Mesendoderm (in vitro differentiated cells): ENCODE data around the gene ASXL1.

Experiments used
- DNase-seq: peaks from one replicate; pipeline ENCODE4 v3.0.0; 2013
- H2AK5ac ChIP-seq: 2 replicates; pipeline ENCODE4 v1.6.1; 2013; ENCODE audit warnings: low read length, inconsistent platforms
- H2BK120ac ChIP-seq: 2 replicates; pipeline ENCODE4 v1.6.1; 2013; ENCODE audit warnings: low read depth, mild to moderate bottlenecking, low read length, moderate library complexity, mixed read lengths
- H2BK15ac ChIP-seq: replicated peaks from 2 replicates; pipeline ENCODE4 v1.6.1; 2013; ENCODE audit warnings: low read depth, mild to moderate bottlenecking, moderate library complexity
- H2BK5ac ChIP-seq: 2 replicates; pipeline ENCODE4 v1.6.1; 2013; ENCODE audit warnings: low read length, inconsistent platforms
- H3K18ac ChIP-seq: 2 replicates; pipeline ENCODE4 v1.6.1; 2013; ENCODE audit warnings: mild to moderate bottlenecking, low read length, mixed read lengths
- H3K23ac ChIP-seq: one replicate; pipeline ENCODE4 v1.6.1; 2013; ENCODE audit warnings: low read length
- H3K27ac ChIP-seq: 2 replicates; pipeline ENCODE4 v1.5.1; 2013; ENCODE audit warnings: low read depth, mild to moderate bottlenecking, inconsistent platforms, low read length, moderate library complexity
- H3K27me3 ChIP-seq: 2 replicates; pipeline ENCODE4 v1.6.1; 2013; ENCODE audit warnings: low read length, control low read depth, mild to moderate bottlenecking, inconsistent platforms; ENCODE audit not compliant: insufficient read depth, poor library complexity
- H3K36me3 ChIP-seq: 2 replicates; pipeline ENCODE4 v1.6.1; 2013; ENCODE audit warnings: low read length, inconsistent platforms; ENCODE audit not compliant: control insufficient read depth, insufficient read depth
- H3K4ac ChIP-seq: one replicate; pipeline ENCODE4 v1.6.1; 2013; ENCODE audit warnings: low read depth, mild to moderate bottlenecking, low read length, moderate library complexity
- H3K4me1 ChIP-seq: 2 replicates; pipeline ENCODE4 v1.6.1; 2013; ENCODE audit warnings: low read depth, low read length, inconsistent platforms; ENCODE audit not compliant: control insufficient read depth
- H3K4me2 ChIP-seq: 2 replicates; pipeline ENCODE4 v1.6.1; 2013; ENCODE audit warnings: low read length
- H3K4me3 ChIP-seq: 2 replicates; pipeline ENCODE4 v1.5.1; 2013; ENCODE audit warnings: mild to moderate bottlenecking, low read length
- H3K56ac ChIP-seq: one replicate; pipeline ENCODE4 v1.6.1; 2013; ENCODE audit warnings: low read length
- H3K79me1 ChIP-seq: 2 replicates; pipeline ENCODE4 v1.6.1; 2013; ENCODE audit warnings: low read length, inconsistent platforms
- H3K79me2 ChIP-seq: 2 replicates; pipeline ENCODE4 v1.6.1; 2013; ENCODE audit warnings: mild to moderate bottlenecking, low read length; ENCODE audit not compliant: control insufficient read depth, insufficient read depth
- H3K9ac ChIP-seq: 2 replicates; pipeline ENCODE4 v1.6.1; 2013; ENCODE audit warnings: low read length, inconsistent platforms
- H4K5ac ChIP-seq: one replicate; pipeline ENCODE4 v1.6.1; 2013; ENCODE audit warnings: low read length
- H4K8ac ChIP-seq: one replicate; pipeline ENCODE4 v1.6.1; 2013; ENCODE audit warnings: low read depth, mild to moderate bottlenecking, control low read depth, low read length, moderate library complexity
- WGBS: extraction: QIAGEN DNeasy Blood & Tissue Kit; methylation state at CpG from one replicate; pipeline ENCODE4 v1.1.7; 2013; ENCODE audit warnings: low lambda C conversion rate, missing lambda C conversion rate; ENCODE audit not compliant: insufficient coverage; ENCODE audit errors: extremely low coverage; 5-methylcytosine and 5-hydroxymethylcytosine counted together

The ASXL1 gene

GRCh38 chr20:32350421-32350820 is 7.7 kb upstream of the ASXL1 start:
- no peaks in the 10 kb centered on the region for H3K79me2 ChIP-seq
- H3K9ac ChIP-seq, result no peak overlapping the region
- no peak overlapping the region for H4K5ac ChIP-seq
- H3K36me3 ChIP-seq, result no peaks in the 10 kb centered on the region
- H2BK120ac ChIP-seq, result no peak overlapping the region
- no peaks in the 10 kb centered on the region for H3K27me3 ChIP-seq
- no peak overlapping the region for H4K8ac ChIP-seq
- no CpG with 5 or more reads among the region's 3 CpGs for WGBS
- no peak overlapping the region for H2BK5ac ChIP-seq
- H3K27ac ChIP-seq, result no peak overlapping the region
- H2BK15ac ChIP-seq, result no peak overlapping the region
- H2AK5ac ChIP-seq, result no peak overlapping the region
- DNase-seq, result no peak
- no peaks in the 10 kb centered on the region for H3K4me1 ChIP-seq
- no peak overlapping the region for H3K23ac ChIP-seq
- no peak overlapping the region for H3K4me3 ChIP-seq
- no peak overlapping the region for H3K18ac ChIP-seq
- no peak overlapping the region for H3K56ac ChIP-seq
- H3K4me2 ChIP-seq, result no peak overlapping the region
- H3K79me1 ChIP-seq, result no peaks in the 10 kb centered on the region
- H3K4ac ChIP-seq, result no peak overlapping the region

GRCh38 chr20:32352121-32352720 is 5.9 kb upstream of the ASXL1 start:
- no peak overlapping the region for H3K23ac ChIP-seq
- no peaks in the 10 kb centered on the region for H3K4me1 ChIP-seq
- H3K56ac ChIP-seq, result no peak overlapping the region
- no CpG with 5 or more reads among the region's 3 CpGs for WGBS
- H3K9ac ChIP-seq, result no peak overlapping the region
- no peak overlapping the region for H3K4ac ChIP-seq
- no peaks in the 10 kb centered on the region for H3K36me3 ChIP-seq
- H3K18ac ChIP-seq, result no peak overlapping the region
- H2AK5ac ChIP-seq, result no peak overlapping the region
- H2BK15ac ChIP-seq, result no peak overlapping the region
- no peak overlapping the region for H3K27ac ChIP-seq
- no peak overlapping the region for H3K4me2 ChIP-seq
- no peak for DNase-seq
- no peaks in the 10 kb centered on the region for H3K79me1 ChIP-seq
- no peak overlapping the region for H4K5ac ChIP-seq
- H4K8ac ChIP-seq, result no peak overlapping the region
- H2BK120ac ChIP-seq, result no peak overlapping the region
- H2BK5ac ChIP-seq, result no peak overlapping the region
- no peaks in the 10 kb centered on the region for H3K79me2 ChIP-seq
- H3K27me3 ChIP-seq, result no peaks in the 10 kb centered on the region
- H3K4me3 ChIP-seq, result no peak overlapping the region

GRCh38 chr20:32353848-32354496 is 4.2 kb upstream of the ASXL1 start:
- Histone ChIP-seq H2AK5ac (no peak overlapping the region), H3K4me3 (no peak overlapping the region), H3K56ac (no peak overlapping the region), H3K4ac (no peak overlapping the region), H3K79me2 (no peaks in the 10 kb centered on the region), H3K18ac (no peak overlapping the region), H2BK5ac (no peak overlapping the region), H2BK120ac (no peak overlapping the region), H3K27me3 (no peaks in the 10 kb centered on the region), H3K79me1 (no peaks in the 10 kb centered on the region), H3K27ac (no peak overlapping the region), H3K36me3 (no peaks in the 10 kb centered on the region), H3K9ac (no peak overlapping the region), H4K8ac (no peak overlapping the region), H3K4me1 (no peaks in the 10 kb centered on the region), H3K23ac (no peak overlapping the region), H4K5ac (no peak overlapping the region), H2BK15ac (no peak overlapping the region), H3K4me2 (no peak overlapping the region)
- no peak for DNase-seq
- no CpG with 5 or more reads among the region's 6 CpGs for WGBS

GRCh38 chr20:32354592-32355416 is 3.3 kb upstream of the ASXL1 start:
- H2AK5ac ChIP-seq, result no peak overlapping the region
- no peak overlapping the region for H2BK120ac ChIP-seq
- no peak overlapping the region for H3K4me3 ChIP-seq
- no CpG with 5 or more reads among the region's 2 CpGs for WGBS
- H3K4me2 ChIP-seq, result no peak overlapping the region
- no peak overlapping the region for H3K9ac ChIP-seq
- no peak overlapping the region for H3K23ac ChIP-seq
- H4K5ac ChIP-seq, result no peak overlapping the region
- H3K18ac ChIP-seq, result no peak overlapping the region
- no peaks in the 10 kb centered on the region for H3K27me3 ChIP-seq
- H3K4ac ChIP-seq, result no peak overlapping the region
- no peaks in the 10 kb centered on the region for H3K36me3 ChIP-seq
- no peak overlapping the region for H2BK5ac ChIP-seq
- no peak overlapping the region for H2BK15ac ChIP-seq
- H3K79me1 ChIP-seq, result peaks cover 7% of the 10 kb centered on the region
- no peak overlapping the region for H4K8ac ChIP-seq
- H3K27ac ChIP-seq, result no peak overlapping the region
- no peak overlapping the region for H3K56ac ChIP-seq
- H3K79me2 ChIP-seq, result peaks cover 7% of the 10 kb centered on the region
- peaks cover 3% of the 10 kb centered on the region for H3K4me1 ChIP-seq
- DNase-seq, result no peak

GRCh38 chr20:32355417-32355841 is 2.7 kb upstream of the ASXL1 start:
- no CpG with 5 or more reads among the region's 6 CpGs for WGBS
- no peak for DNase-seq
- Histone ChIP-seq H3K4me2 (no peak overlapping the region), H3K4ac (no peak overlapping the region), H3K23ac (no peak overlapping the region), H3K79me2 (peaks cover 13% of the 10 kb centered on the region), H3K36me3 (no peaks in the 10 kb centered on the region), H3K27me3 (no peaks in the 10 kb centered on the region), H3K4me1 (peaks cover 3% of the 10 kb centered on the region), H3K79me1 (peaks cover 10% of the 10 kb centered on the region), H2BK120ac (no peak overlapping the region), H2BK15ac (no peak overlapping the region), H3K27ac (no peak overlapping the region), H3K4me3 (no peak overlapping the region), H3K56ac (no peak overlapping the region), H2AK5ac (no peak overlapping the region), H2BK5ac (no peak overlapping the region), H3K18ac (no peak overlapping the region), H4K5ac (no peak overlapping the region), H4K8ac (no peak overlapping the region), H3K9ac (no peak overlapping the region)
